Measurements from ENCODE around the gene CHN2.
"Not testable (repeated sequence)": the region's sequence is repeated elsewhere in the genome, so short reads cannot be mapped to it uniquely, and the experiment has no call there.

The CHN2 gene

DNA sequence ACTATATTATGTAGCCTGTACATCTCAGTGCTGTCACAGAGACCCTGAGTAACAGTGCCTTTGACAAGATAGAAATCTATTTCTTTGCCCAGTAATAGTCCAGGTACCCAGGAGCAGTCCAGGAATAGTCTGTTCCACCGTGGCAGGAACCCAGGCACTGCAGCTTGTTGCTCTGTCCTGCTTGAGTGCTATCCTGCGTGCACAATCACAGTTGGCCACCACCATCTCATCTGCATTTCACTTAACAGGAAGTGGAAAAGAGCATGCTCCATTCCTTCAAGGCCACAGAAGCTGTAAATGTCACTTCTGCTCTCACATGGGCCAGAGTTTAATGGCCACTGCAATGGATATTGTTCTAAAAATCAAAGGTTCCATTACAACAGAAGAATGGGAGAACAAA is 307.6 kb downstream of the CHN2 start:
- DNase-seq (ENCODE audit: insufficient read length, low spot score) (no peak), FAIRE-seq (no peak)
- TF ChIP-seq POLR2A (IDR thresholded peaks at IDR 0.05; ENCODE audit: low read depth, low read length): no peak

DNA sequence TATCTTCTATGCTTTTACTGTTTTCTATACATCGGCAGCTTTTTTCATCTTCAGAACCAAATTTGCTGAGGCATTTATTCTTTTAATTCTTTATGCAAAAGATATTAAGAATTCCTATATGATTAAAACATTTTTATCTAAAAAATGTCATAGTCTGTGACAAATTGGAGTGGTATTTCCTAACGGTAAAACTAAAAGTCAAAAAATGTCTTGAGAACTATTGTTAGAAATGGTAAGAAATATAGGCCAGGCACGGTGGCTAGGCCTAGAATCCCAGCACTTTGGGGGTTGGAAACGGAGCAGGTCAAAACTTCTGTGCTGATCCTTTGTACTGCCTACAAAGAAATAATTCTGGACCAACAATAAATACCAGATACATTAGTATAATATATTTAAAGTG is 311.4 kb downstream of the CHN2 start:
- DNase-seq (ENCODE audit: insufficient read length, low spot score) (no peak), FAIRE-seq (no peak)
- no peak for TF ChIP-seq POLR2A (IDR thresholded peaks at IDR 0.05; ENCODE audit: low read depth, low read length)

DNA sequence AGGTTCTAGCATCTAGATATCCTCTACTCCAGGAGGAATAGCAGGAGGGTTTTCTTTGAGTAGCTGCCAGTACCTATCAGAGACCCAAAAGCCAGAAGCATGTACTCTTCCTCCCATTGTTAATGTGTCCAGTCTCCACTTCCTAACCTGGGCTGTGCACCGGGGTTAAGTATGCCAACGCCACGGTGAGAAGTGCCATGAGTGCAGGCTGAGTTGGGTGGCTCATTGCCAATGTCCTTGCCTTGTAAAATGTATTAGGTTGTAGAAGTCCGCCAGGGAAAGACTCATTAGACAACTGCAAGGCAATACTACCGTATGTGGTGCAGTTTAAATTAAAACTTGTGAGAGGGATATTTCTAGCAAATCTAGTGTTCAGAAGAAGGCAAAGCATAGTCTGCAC is 314.0 kb downstream of the CHN2 start:
- FAIRE-seq: no peak
- no peak for TF ChIP-seq POLR2A (IDR thresholded peaks at IDR 0.05; ENCODE audit: low read depth, low read length)
- DNase-seq (ENCODE audit: insufficient read length, low spot score): no peak

DNA sequence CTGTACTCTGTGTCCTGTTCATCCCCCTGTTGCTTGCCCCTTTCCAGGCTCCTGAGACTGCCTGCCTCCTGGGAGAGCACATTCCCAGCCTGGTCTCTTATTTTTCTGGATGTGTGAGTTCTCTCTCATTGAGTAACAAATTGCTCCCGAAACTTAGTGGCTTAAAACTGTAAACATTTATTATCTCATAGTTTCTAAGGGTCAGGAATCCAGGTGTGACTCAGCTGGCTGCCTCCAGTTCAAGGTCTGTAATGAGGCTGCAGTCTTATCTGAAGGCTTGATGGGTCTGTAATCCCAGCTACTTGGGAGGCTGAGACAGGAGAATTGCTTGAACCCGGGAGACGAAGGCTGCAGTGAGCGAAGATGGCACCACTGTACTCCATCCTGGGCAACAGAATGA is 315.5 kb downstream of the CHN2 start:
- no peak for TF ChIP-seq POLR2A (IDR thresholded peaks at IDR 0.05; ENCODE audit: low read depth, low read length)
- DNase-seq (ENCODE audit: insufficient read length, low spot score): no peak
- no peak for FAIRE-seq

DNA sequence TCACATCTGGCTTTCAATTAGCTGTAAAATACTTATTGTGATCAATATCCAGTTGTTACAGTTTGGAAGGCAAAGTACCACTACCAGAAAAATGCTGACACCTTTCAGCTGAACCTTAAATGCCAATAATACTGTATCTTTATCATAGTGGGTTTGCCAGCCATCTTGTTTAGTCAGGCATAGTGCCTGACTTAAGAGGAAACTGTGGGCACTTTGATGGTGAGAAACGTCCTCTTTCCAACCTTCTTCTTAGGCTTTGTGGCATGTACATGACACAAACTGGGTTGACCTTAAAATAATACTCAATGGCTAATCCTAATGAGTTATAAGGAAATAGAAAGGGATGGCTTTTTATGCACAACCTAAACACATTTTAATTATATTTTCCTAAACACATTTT is 316.8 kb downstream of the CHN2 start:
- no peak for TF ChIP-seq POLR2A (IDR thresholded peaks at IDR 0.05; ENCODE audit: low read depth, low read length)
- FAIRE-seq: no peak
- no peak for DNase-seq (ENCODE audit: insufficient read length, low spot score)

DNA sequence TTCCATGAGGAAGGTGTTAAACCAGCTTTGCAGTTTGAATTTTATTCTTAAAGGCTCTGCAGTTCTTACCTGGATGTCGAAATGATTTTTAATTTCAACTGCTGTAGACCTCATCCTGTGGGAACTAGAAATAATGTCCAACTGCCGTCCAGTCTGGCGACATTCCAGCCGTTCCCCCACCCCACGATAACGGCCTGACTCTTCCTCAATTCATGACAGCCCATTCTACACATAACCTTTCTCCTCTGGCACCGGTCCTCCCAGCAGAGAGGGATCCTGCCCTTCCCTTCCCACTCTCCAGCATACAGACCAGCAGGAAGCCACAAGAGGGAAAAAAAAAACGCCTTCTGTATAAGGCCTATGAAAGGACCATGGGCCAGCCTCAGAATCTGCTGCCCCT is 317.3 kb downstream of the CHN2 start:
- TF ChIP-seq POLR2A (IDR thresholded peaks at IDR 0.05; ENCODE audit: low read depth, low read length): no peak
- no peak for FAIRE-seq

DNA sequence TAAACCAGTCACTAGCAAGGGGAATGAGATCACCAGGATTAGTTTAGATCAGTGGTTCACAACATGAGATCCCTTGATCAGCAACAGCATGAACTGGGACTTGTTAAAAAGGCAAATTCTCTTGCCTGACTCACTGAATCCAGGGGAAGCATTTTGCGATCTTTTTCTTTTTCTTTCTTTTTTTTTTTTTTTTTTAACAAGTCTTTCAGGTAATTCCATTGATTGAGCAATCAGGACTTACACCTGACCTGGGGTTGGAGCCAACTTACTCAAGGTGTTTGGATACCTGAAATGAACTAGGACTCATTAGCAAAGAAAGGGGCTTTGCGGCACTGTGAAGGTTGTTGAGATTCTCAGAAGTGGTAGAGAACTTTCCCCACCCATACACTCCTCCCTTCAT is 321.9 kb downstream of the CHN2 start:
- DNase-seq (ENCODE audit: insufficient read length, low spot score) (no peak), FAIRE-seq (no peak)
- TF ChIP-seq POLR2A (IDR thresholded peaks at IDR 0.05; ENCODE audit: low read depth, low read length): no peak

More for the DNA sequence above, 317.3 kb downstream of the CHN2 start:
- no peak for DNase-seq (ENCODE audit: insufficient read length, low spot score)

DNA sequence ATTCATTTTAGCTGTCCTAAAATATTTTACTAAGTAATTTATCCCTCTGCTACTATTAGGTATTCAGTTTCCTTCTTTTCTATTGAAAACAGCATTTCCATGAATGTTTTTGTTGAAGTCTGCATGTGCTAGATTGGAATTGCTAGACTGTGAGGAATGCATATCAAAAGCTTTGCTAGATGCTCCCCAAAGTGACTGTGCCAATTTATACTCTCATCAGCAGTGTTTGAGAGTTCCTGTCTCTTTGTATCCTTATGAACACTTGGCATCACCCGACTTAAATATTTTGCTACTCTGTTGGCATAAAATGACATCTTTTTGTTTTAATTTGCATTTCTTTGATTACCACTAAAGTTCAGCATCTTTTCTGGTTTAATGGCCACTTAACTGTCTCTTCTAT is 324.0 kb downstream of the CHN2 start:
- TF ChIP-seq POLR2A (IDR thresholded peaks at IDR 0.05; ENCODE audit: low read depth, low read length): no peak
- DNase-seq (ENCODE audit: insufficient read length, low spot score) (no peak), FAIRE-seq (no peak)

DNA sequence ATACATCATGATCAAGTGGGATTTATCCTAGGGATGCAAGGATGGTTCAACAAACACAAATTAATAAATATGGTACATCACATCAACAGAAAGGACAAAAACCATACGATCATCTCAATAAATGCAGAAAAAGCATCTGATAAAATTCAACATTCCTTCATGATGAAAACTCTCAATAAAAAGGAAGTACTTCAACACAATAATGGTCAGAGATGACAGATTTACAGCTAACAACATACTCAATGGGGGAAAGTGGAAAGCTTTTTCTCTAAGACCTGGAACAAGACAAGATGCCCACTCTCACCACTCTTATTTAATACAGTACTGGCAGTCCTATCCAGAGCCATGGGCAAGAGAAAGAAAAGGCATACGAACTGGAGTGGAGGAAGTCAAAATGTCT is 329.2 kb downstream of the CHN2 start:
- DNase-seq (ENCODE audit: insufficient read length, low spot score) (no peak), FAIRE-seq (no peak)
- TF ChIP-seq POLR2A (IDR thresholded peaks at IDR 0.05; ENCODE audit: low read depth, low read length): no peak

DNA sequence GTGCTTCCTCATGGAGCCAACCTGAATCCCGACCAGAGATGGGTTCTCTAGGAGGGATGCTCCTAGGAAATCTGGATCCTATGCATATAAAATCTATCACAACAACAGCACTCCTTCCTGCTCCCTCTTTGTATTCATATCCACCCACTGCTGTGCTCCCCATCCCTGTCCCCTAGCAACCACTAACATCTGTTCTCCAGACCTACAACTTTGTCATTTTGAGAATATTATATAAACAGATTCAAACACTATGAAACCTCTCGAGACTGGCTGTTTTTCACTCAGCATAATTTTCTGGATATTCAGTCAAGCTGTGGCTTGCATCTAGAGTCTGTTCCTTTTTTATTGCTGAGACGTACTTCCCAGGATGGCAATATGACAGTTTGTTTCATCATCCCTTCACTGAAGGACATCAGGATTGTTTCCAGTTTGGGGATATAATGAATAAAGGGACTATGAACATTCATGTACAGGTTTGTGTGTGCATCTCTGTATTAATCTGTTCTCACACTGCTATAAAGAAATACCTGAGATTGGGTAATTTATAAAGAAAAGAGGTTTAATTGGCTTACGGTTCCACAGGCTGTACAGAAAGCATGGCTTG is 333.0 kb downstream of the CHN2 start:
- FAIRE-seq (no peak), DNase-seq (ENCODE audit: insufficient read length, low spot score) (no peak)
- TF ChIP-seq POLR2A (IDR thresholded peaks at IDR 0.05; ENCODE audit: low read depth, low read length): no peak

DNA sequence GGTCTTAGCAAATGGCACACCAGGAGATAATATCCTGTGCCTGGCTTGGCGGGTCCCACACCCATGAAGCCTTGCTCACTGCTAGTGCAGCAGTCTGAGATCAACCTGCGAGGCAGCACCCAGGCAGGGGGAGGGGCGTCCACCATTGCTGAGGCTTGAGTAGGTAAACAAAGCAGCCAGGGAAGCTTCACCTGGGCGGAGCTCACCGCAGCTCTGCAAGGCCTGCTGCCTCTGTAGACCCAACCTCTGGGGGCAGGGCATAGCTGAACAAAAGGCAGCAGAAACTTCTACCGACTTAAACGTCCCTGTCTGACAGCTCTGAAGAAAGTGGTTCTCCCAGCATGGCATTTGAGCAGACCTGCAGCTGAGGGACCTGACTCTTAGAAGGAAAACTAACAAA is 334.0 kb downstream of the CHN2 start:
- not testable (repeated sequence) for FAIRE-seq; DNase-seq (ENCODE audit: insufficient read length, low spot score)
